ENCODE results near the gene VASN.
A peak's percentile ranks its signal among the peaks of the same experiment; 100 is the strongest.

Gene VASN

DNA sequence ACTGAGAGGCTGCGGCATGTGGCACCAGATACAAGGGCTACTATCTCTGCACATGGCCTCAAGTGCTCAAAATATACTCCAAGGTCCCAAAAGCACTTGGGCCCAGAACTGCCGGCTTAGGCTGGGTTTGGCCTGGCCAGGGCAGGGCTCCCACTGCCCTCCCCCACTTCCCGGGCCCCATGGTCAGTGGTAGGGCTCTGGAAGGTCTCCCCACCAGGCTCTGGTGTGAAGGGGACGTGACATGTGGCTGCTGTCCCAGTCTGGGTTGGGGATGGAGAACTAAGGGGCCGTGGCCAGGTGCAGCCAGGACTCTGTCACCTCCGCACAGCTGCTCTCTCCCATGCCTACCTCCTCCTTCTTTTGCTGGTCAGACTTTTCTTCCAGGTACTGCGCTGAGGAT is 14.8 kb upstream of the VASN start:
- TF ChIP-seq, protein P1, sequence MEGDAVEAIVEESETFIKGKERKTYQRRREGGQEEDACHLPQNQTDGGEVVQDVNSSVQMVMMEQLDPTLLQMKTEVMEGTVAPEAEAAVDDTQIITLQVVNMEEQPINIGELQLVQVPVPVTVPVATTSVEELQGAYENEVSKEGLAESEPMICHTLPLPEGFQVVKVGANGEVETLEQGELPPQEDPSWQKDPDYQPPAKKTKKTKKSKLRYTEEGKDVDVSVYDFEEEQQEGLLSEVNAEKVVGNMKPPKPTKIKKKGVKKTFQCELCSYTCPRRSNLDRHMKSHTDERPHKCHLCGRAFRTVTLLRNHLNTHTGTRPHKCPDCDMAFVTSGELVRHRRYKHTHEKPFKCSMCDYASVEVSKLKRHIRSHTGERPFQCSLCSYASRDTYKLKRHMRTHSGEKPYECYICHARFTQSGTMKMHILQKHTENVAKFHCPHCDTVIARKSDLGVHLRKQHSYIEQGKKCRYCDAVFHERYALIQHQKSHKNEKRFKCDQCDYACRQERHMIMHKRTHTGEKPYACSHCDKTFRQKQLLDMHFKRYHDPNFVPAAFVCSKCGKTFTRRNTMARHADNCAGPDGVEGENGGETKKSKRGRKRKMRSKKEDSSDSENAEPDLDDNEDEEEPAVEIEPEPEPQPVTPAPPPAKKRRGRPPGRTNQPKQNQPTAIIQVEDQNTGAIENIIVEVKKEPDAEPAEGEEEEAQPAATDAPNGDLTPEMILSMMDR (IDR thresholded peaks at IDR 0.05; ENCODE audit: insufficient read depth, low read length, poor library complexity, severe bottlenecking), result no peak
- no peak overlapping the region for H3K4me3 ChIP-seq (replicated peaks; ENCODE audit: low read depth, low read length)
- H3K36me3 ChIP-seq (ENCODE audit: control insufficient read depth, insufficient read depth, low read length), result peaks cover 35% of the 10 kb centered on the region
- no peak for DNase-seq (ENCODE audit: extremely low read depth, insufficient read length)
- H3K27me3 ChIP-seq (replicated peaks; ENCODE audit: control insufficient read depth, insufficient read depth, low read length), result no peaks in the 10 kb centered on the region

DNA sequence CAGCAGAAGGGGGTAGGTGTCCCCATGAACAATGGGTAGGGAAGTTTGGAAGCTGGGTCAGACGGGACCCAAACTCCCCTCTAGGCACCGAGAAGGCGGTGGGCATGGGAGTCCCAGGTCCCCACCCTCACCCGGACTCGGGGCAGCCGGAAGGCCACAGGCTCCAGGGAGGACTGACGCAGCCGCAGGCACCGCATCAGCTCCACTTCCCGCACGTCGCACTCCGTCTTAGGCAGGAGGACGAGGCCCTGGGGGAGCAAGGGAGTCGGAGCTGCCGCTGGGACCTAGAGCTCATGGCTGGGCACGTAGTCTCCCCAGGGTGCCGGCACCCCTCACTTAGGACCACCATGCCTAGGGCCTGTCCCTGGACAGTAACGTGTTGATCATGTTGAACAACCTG is 13.4 kb upstream of the VASN start:
- Histone ChIP-seq H3K27me3 (replicated peaks; ENCODE audit: control insufficient read depth, insufficient read depth, low read length) (no peaks in the 10 kb centered on the region), H3K36me3 (ENCODE audit: control insufficient read depth, insufficient read depth, low read length) (peaks cover 42% of the 10 kb centered on the region), H3K4me3 (replicated peaks; ENCODE audit: low read depth, low read length) (no peak overlapping the region)
- no peak for DNase-seq (ENCODE audit: extremely low read depth, insufficient read length)
- TF ChIP-seq, protein P1 (IDR thresholded peaks at IDR 0.05; ENCODE audit: insufficient read depth, low read length, poor library complexity, severe bottlenecking), result no peak

DNA sequence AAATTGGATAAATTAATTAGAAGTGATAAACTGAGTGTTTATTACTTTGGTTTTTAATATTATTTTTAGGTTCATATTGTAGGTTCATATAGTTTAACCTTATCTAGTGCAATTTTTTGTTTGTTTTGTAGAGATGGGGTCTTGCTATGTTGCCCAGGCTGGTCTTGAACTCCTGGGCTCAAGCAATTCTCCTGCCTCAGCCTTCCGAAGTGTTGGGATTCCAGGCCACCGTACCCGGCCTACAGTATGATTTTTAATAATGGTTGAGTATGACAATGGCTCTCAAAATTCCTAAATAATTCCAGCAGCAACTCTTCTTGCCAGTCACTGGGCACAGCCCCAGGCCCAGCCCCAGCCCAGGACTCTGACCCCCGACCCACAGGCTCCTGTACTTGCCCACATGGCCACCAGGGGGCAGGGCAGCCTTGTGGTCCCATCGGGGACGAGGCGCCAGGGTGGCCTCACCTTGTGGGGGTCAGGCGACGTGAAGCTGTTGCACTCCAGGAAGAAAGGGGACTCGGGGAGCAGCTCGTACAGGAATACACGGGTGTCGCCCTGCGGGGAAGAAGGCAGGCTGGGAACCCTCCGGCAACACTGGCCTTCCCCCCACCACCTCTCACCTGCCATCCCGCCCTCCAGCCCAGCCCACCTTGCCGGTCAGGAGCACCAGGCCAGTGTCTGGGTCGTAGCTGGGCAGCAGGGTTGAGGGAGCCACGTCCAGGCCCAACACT is 12.7 kb upstream of the VASN start:
- H3K36me3 ChIP-seq (ENCODE audit: control insufficient read depth, insufficient read depth, low read length), result peaks cover 42% of the 10 kb centered on the region
- H3K27me3 ChIP-seq (replicated peaks; ENCODE audit: control insufficient read depth, insufficient read depth, low read length), result no peaks in the 10 kb centered on the region
- TF ChIP-seq, protein P1 (IDR thresholded peaks at IDR 0.05; ENCODE audit: insufficient read depth, low read length, poor library complexity, severe bottlenecking), result peak; percentile 93
- H3K4me3 ChIP-seq (replicated peaks; ENCODE audit: low read depth, low read length), result no peak overlapping the region
- no peak for DNase-seq (ENCODE audit: extremely low read depth, insufficient read length)

DNA sequence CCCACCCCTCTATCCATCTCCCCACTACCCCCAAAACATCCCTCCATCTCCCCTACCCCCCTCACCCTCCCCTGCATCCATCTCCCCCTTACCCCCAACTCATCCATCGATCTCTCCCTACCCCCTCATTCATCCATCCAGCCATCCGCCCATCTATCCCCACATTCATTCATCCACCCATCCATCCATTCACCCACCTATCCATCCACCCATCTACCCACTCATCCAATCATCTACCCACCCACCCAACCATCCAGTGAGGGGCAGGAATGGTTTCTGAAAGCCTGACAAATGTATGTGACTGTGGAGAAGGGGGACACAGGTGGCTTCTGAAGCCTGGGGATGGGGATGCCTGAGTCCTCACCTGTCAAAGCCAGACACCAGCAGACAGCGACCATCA is 11.7 kb upstream of the VASN start:
- H3K27me3 ChIP-seq (replicated peaks; ENCODE audit: control insufficient read depth, insufficient read depth, low read length), result no peaks in the 10 kb centered on the region
- H3K4me3 ChIP-seq (replicated peaks; ENCODE audit: low read depth, low read length), result no peak overlapping the region
- no peak for DNase-seq (ENCODE audit: extremely low read depth, insufficient read length)
- TF ChIP-seq, protein P1 (IDR thresholded peaks at IDR 0.05; ENCODE audit: insufficient read depth, low read length, poor library complexity, severe bottlenecking), result no peak
- H3K36me3 ChIP-seq (ENCODE audit: control insufficient read depth, insufficient read depth, low read length), result peaks cover 44% of the 10 kb centered on the region

DNA sequence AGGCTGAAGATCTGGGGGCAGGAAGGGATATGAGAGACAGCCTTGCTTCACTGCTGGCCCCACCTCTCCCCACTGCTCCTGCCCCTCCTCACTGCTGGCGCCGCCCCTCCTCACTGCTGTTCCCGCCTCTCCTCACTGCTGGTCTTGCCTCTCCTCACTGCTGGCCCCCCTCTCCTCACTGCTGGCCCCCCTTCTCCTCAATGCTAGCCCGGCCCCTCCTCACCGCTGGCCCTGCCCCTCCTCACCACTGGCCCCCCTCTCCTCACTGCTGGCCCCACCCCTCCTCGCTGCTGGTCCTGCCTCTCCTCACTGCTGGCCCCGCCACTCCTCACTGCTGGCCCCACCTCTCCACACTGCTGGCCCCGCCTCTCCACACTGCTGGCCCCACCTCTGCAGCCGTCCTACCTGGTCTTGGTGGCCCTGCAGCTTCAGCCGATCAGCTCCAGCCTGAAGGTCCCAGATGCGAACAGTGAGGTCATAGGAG is 11.1 kb upstream of the VASN start:
- Histone ChIP-seq H3K36me3 (ENCODE audit: control insufficient read depth, insufficient read depth, low read length) (peaks cover 41% of the 10 kb centered on the region), H3K4me3 (replicated peaks; ENCODE audit: low read depth, low read length) (no peak overlapping the region), H3K27me3 (replicated peaks; ENCODE audit: control insufficient read depth, insufficient read depth, low read length) (no peaks in the 10 kb centered on the region)
- TF ChIP-seq, protein P1 (IDR thresholded peaks at IDR 0.05; ENCODE audit: insufficient read depth, low read length, poor library complexity, severe bottlenecking), result no peak
- DNase-seq (ENCODE audit: extremely low read depth, insufficient read length), result no peak

Data from GM06990 (cell line).